ENCODE measurements around the gene WDPCP.

The WDPCP gene

GRCh38 chr2:63520793-63521192, 67.5 kb downstream of the WDPCP start:
- no peak for TF ChIP-seq NFIC (IDR thresholded peaks at IDR 0.05)
- TF ChIP-seq FOXM1 (IDR thresholded peaks at IDR 0.05; ENCODE audit: borderline replicate concordance, low read depth): no peak
- TF ChIP-seq EGR1 (IDR thresholded peaks at IDR 0.05): no peak
- no peak for TF ChIP-seq CREB1 (IDR thresholded peaks at IDR 0.05; ENCODE audit: low read depth)
- no peak for TF ChIP-seq TEAD4 (IDR thresholded peaks at IDR 0.05)
- TF ChIP-seq USF1 (IDR thresholded peaks at IDR 0.05): no peak
- TF ChIP-seq TAF1 (IDR thresholded peaks at IDR 0.05; ENCODE audit: low read depth): no peak
- no peak for TF ChIP-seq RAD21 (IDR thresholded peaks at IDR 0.05; ENCODE audit: low read depth)
- no peak for TF ChIP-seq TCF12 (IDR thresholded peaks at IDR 0.05; ENCODE audit: low read depth)
- no peak for TF ChIP-seq ZBTB7A (IDR thresholded peaks at IDR 0.05; ENCODE audit: low read depth)
- no peak for TF ChIP-seq EP300 (IDR thresholded peaks at IDR 0.05; ENCODE audit: borderline replicate concordance)
- no peak for TF ChIP-seq CEBPB (IDR thresholded peaks at IDR 0.05)
- TF ChIP-seq, protein P1, sequence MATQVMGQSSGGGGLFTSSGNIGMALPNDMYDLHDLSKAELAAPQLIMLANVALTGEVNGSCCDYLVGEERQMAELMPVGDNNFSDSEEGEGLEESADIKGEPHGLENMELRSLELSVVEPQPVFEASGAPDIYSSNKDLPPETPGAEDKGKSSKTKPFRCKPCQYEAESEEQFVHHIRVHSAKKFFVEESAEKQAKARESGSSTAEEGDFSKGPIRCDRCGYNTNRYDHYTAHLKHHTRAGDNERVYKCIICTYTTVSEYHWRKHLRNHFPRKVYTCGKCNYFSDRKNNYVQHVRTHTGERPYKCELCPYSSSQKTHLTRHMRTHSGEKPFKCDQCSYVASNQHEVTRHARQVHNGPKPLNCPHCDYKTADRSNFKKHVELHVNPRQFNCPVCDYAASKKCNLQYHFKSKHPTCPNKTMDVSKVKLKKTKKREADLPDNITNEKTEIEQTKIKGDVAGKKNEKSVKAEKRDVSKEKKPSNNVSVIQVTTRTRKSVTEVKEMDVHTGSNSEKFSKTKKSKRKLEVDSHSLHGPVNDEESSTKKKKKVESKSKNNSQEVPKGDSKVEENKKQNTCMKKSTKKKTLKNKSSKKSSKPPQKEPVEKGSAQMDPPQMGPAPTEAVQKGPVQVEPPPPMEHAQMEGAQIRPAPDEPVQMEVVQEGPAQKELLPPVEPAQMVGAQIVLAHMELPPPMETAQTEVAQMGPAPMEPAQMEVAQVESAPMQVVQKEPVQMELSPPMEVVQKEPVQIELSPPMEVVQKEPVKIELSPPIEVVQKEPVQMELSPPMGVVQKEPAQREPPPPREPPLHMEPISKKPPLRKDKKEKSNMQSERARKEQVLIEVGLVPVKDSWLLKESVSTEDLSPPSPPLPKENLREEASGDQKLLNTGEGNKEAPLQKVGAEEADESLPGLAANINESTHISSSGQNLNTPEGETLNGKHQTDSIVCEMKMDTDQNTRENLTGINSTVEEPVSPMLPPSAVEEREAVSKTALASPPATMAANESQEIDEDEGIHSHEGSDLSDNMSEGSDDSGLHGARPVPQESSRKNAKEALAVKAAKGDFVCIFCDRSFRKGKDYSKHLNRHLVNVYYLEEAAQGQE (IDR thresholded peaks at IDR 0.05; ENCODE audit: low read depth): no peak
- TF ChIP-seq, protein P2, sequence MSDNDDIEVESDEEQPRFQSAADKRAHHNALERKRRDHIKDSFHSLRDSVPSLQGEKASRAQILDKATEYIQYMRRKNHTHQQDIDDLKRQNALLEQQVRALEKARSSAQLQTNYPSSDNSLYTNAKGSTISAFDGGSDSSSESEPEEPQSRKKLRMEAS (IDR thresholded peaks at IDR 0.05): no peak
- no peak for TF ChIP-seq YY1 (IDR thresholded peaks at IDR 0.05; ENCODE audit: low read depth)

GRCh38 chr2:63514781-63515180, 73.5 kb downstream of the WDPCP start:
- TF ChIP-seq ZBTB7A (IDR thresholded peaks at IDR 0.05; ENCODE audit: low read depth) (no peak), TAF1 (IDR thresholded peaks at IDR 0.05; ENCODE audit: low read depth) (no peak), CEBPB (IDR thresholded peaks at IDR 0.05) (no peak), TCF12 (IDR thresholded peaks at IDR 0.05; ENCODE audit: low read depth) (no peak), YY1 (IDR thresholded peaks at IDR 0.05; ENCODE audit: low read depth) (no peak), FOXM1 (IDR thresholded peaks at IDR 0.05; ENCODE audit: borderline replicate concordance, low read depth) (no peak), RAD21 (IDR thresholded peaks at IDR 0.05; ENCODE audit: low read depth) (no peak), NFIC (IDR thresholded peaks at IDR 0.05) (no peak), CREB1 (IDR thresholded peaks at IDR 0.05; ENCODE audit: low read depth) (no peak), TEAD4 (IDR thresholded peaks at IDR 0.05) (no peak), EGR1 (IDR thresholded peaks at IDR 0.05) (no peak), EP300 (IDR thresholded peaks at IDR 0.05; ENCODE audit: borderline replicate concordance) (no peak), USF1 (IDR thresholded peaks at IDR 0.05) (no peak)
- TF ChIP-seq, protein P1 (IDR thresholded peaks at IDR 0.05; ENCODE audit: low read depth): no peak
- TF ChIP-seq, protein P2 (IDR thresholded peaks at IDR 0.05): no peak

DNA sequence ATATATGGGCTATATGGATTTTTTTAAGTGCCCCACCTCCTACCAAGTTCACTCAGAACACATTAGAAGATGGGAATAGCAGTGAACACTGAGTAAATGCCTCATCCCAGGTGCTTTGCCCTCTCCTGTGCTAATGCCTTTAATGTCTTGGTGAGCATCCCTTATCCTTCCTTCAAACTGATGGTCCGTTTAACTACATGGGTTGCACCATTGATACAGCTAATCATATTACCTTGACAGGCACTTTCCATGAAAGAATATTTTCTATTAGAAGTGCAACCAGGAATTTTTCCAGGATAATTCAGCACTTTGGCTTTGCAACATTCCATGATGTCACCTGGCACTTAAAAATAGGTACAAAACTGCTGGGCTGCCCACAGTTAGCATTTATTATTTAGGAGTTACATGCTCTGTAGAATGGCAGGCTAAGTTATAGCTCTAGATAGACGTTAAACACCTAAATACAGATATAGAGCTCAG, 74.0 kb downstream of the WDPCP start:
- TF ChIP-seq USF1 (IDR thresholded peaks at IDR 0.05) (no peak), CEBPB (IDR thresholded peaks at IDR 0.05) (no peak), YY1 (IDR thresholded peaks at IDR 0.05; ENCODE audit: low read depth) (no peak), FOXM1 (IDR thresholded peaks at IDR 0.05; ENCODE audit: borderline replicate concordance, low read depth) (no peak), RAD21 (IDR thresholded peaks at IDR 0.05; ENCODE audit: low read depth) (no peak), ZBTB7A (IDR thresholded peaks at IDR 0.05; ENCODE audit: low read depth) (no peak)
- TF ChIP-seq, protein P1 (IDR thresholded peaks at IDR 0.05; ENCODE audit: low read depth): no peak
- TF ChIP-seq, protein P2 (IDR thresholded peaks at IDR 0.05): no peak

DNA sequence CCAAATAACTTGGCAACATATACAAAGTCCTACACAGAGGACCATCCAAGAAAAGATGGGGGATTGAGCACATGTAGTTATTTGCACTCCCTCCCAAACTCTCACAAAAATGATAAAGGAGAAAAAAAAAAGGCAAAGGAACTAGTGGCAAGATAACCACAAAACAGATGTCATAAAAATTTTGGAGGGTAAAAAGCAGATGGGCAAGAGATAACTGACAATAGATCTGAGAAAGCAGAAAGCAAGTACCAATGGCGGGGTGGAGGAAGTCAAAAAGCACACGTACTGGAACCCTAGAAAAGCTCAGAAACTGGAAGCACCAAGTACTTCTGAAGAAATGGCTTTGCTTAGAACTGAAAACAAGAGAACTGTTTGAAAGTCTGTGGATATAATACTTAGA, 82.0 kb downstream of the WDPCP start:
- no peak for TF ChIP-seq TAF1 (IDR thresholded peaks at IDR 0.05; ENCODE audit: low read depth)
- no peak for TF ChIP-seq FOXM1 (IDR thresholded peaks at IDR 0.05; ENCODE audit: borderline replicate concordance, low read depth)
- TF ChIP-seq, protein P1 (IDR thresholded peaks at IDR 0.05; ENCODE audit: low read depth): no peak
- TF ChIP-seq EGR1 (IDR thresholded peaks at IDR 0.05): no peak
- no peak for TF ChIP-seq YY1 (IDR thresholded peaks at IDR 0.05; ENCODE audit: low read depth)
- TF ChIP-seq CEBPB (IDR thresholded peaks at IDR 0.05): no peak
- TF ChIP-seq TCF12 (IDR thresholded peaks at IDR 0.05; ENCODE audit: low read depth): no peak
- TF ChIP-seq NFIC (IDR thresholded peaks at IDR 0.05): no peak
- no peak for TF ChIP-seq USF1 (IDR thresholded peaks at IDR 0.05)
- TF ChIP-seq CREB1 (IDR thresholded peaks at IDR 0.05; ENCODE audit: low read depth): no peak
- TF ChIP-seq ZBTB7A (IDR thresholded peaks at IDR 0.05; ENCODE audit: low read depth): no peak
- no peak for TF ChIP-seq EP300 (IDR thresholded peaks at IDR 0.05; ENCODE audit: borderline replicate concordance)
- no peak for TF ChIP-seq RAD21 (IDR thresholded peaks at IDR 0.05; ENCODE audit: low read depth)
- TF ChIP-seq TEAD4 (IDR thresholded peaks at IDR 0.05): no peak
- TF ChIP-seq, protein P2 (IDR thresholded peaks at IDR 0.05): no peak

All from Ishikawa (cell line).